GM18870 (cell line): Measurements from ENCODE around the gene PASK.

Experiments
- ATAC-seq: cut with Tn5 transposase; IDR thresholded peaks from one replicate; pipeline ENCODE4 v1.9.1; 2021; ENCODE audit warnings: moderate library complexity; ENCODE audit not compliant: unreplicated experiment

PASK gene

GRCh38 chr2:241129086-241129871 lies 20.0 kb downstream of the PASK start:
- ATAC-seq, result no peak

GRCh38 chr2:241128266-241128665 lies 21.0 kb downstream of the PASK start:
- no peak for ATAC-seq

- ATAC-seq, result no peak
Observed at GRCh38 chr2:241126771-241127202, 22.5 kb downstream of the PASK start.

GRCh38 chr2:241126201-241126611 lies 23.1 kb downstream of the PASK start:
- ATAC-seq, result no peak

GRCh38 chr2:241125626-241126025 lies 23.6 kb downstream of the PASK start:
- ATAC-seq, result no peak

- ATAC-seq, result no peak
Observed at GRCh38 chr2:241123816-241124536, 25.3 kb downstream of the PASK start.

- no peak for ATAC-seq
Observed at GRCh38 chr2:241122376-241123002, 26.8 kb downstream of the PASK start.

- no peak for ATAC-seq
Observed at GRCh38 chr2:241121008-241121407, 28.3 kb downstream of the PASK start.

GRCh38 chr2:241120440-241120839 lies 28.8 kb downstream of the PASK start:
- ATAC-seq, result no peak

GRCh38 chr2:241118737-241119505 lies 30.4 kb downstream of the PASK start:
- no peak for ATAC-seq

- ATAC-seq, result no peak
Observed at GRCh38 chr2:241116606-241117560, 32.4 kb downstream of the PASK start.

GRCh38 chr2:241115361-241115760 lies 33.9 kb downstream of the PASK start:
- no peak for ATAC-seq

GRCh38 chr2:241114836-241115235 lies 34.4 kb downstream of the PASK start:
- ATAC-seq, result no peak

GRCh38 chr2:241112592-241112991 lies 36.7 kb downstream of the PASK start:
- ATAC-seq, result no peak

GRCh38 chr2:241112046-241112445 lies 37.2 kb downstream of the PASK start:
- no peak for ATAC-seq

GRCh38 chr2:241111440-241111805 lies 37.8 kb downstream of the PASK start:
- no peak for ATAC-seq

- ATAC-seq, result no peak
Observed at GRCh38 chr2:241110607-241111439, 38.4 kb downstream of the PASK start.

GRCh38 chr2:241110089-241110606 lies 39.1 kb downstream of the PASK start:
- no peak for ATAC-seq
